H1 (cell line): Measurements from ENCODE around the gene PLXNB1. TPM values are rescaled to one million over a fixed set of nuclear protein-coding genes. Genes with fewer than 3 reads are reported as not detected.

Source experiments
- CTCF ChIA-PET: fragments of 300-600 bp; sonication (Branson Sonifier 250); formaldehyde crosslinking; loops from one replicate; lab custom pipeline; 2021; ENCODE audit not compliant: partially characterized antibody; lab: Charles Lee
- POLR2A ChIA-PET: fragments of 300-600 bp; sonication (Branson Sonifier 250); formaldehyde crosslinking; loops from one replicate; lab custom pipeline; 2021; ENCODE audit warnings: inconsistent platforms; ENCODE audit not compliant: partially characterized antibody; lab: Charles Lee
- DNase-seq, 2 experiments: peaks; one replicate each; pipeline versions ENCODE4 v3.0.0 to v3.0.0-alpha.2; 2010 to 2022; ENCODE audit warnings: low spot score in 2 of 2, low read depth in 1 of 2, mixed read lengths in 1 of 2
- FAIRE-seq: peaks from 2 replicates; lab custom pipeline; 2011; peaks lifted over from hg19 to GRCh38; lab: Jason Lieb, UNC
- H2AFZ ChIP-seq: 2 replicates; pipeline ENCODE4 v1.8.1; 2012; ENCODE audit warnings: low read length, inconsistent platforms
- H2AK5ac ChIP-seq: 2 replicates; pipeline ENCODE4 v1.6.1; 2013; ENCODE audit warnings: low read depth, low read length
- H2BK120ac ChIP-seq: replicated peaks from 2 replicates; pipeline ENCODE3; 2013; ENCODE audit warnings: low read depth, low read length, inconsistent platforms
- H2BK12ac ChIP-seq: 2 replicates; pipeline ENCODE4 v1.6.1; 2013; ENCODE audit warnings: low read depth, low read length
- H2BK15ac ChIP-seq: 2 replicates; pipeline ENCODE4 v1.6.1; 2013; ENCODE audit warnings: low read length
- H2BK20ac ChIP-seq: 2 replicates; pipeline ENCODE4 v1.6.1; 2013; ENCODE audit warnings: low read length
- H2BK5ac ChIP-seq: 2 replicates; pipeline ENCODE4 v1.6.1; 2013; ENCODE audit warnings: low read depth, low read length
- H3K14ac ChIP-seq: 2 replicates; pipeline ENCODE4 v1.6.1; 2013; ENCODE audit warnings: inconsistent platforms; ENCODE audit not compliant: insufficient read length
- H3K18ac ChIP-seq: 2 replicates; pipeline ENCODE4 v1.6.1; 2013; ENCODE audit warnings: low read length; ENCODE audit errors: extremely low read depth
- H3K23ac ChIP-seq: 2 replicates; pipeline ENCODE4 v1.6.1; 2013; ENCODE audit warnings: inconsistent platforms; ENCODE audit not compliant: insufficient read length
- H3K23me2 ChIP-seq: 2 replicates; pipeline ENCODE4 v1.6.1; 2013; ENCODE audit warnings: low read depth, low read length
- H3K27ac ChIP-seq: 2 replicates; pipeline ENCODE4 v1.6.1; 2011; ENCODE audit warnings: low read depth, low read length, inconsistent platforms
- H3K27me3 ChIP-seq, 4 experiments: replicated peaks in 1 of 4; 1 replicate in 1 of 4; 2 replicates in 3 of 4; pipeline versions ENCODE4 v1.6.1 to v1.8.1; 2011 to 2013; ENCODE audit warnings: low read length in 3 of 4, mild to moderate bottlenecking in 3 of 4, inconsistent platforms in 2 of 4, mixed read lengths in 2 of 4, moderate library complexity in 1 of 4; ENCODE audit not compliant: control insufficient read depth in 3 of 4, insufficient read depth in 3 of 4; ENCODE audit errors: extremely low read depth in 1 of 4
- H3K36me3 ChIP-seq, 4 experiments: 2 replicates each; pipeline versions ENCODE4 v1.6.1 to v1.8.1; 2011 to 2013; ENCODE audit warnings: mild to moderate bottlenecking in 4 of 4, low read length in 3 of 4, moderate library complexity in 2 of 4, control low read depth in 1 of 4, inconsistent platforms in 1 of 4; ENCODE audit not compliant: insufficient read depth in 4 of 4, control insufficient read depth in 2 of 4
- H3K4ac ChIP-seq: replicated peaks from 2 replicates; pipeline ENCODE3; 2013; ENCODE audit warnings: low read length, low read depth, mixed read lengths, inconsistent platforms; ENCODE audit not compliant: insufficient read length
- H3K4me1 ChIP-seq, 4 experiments: replicated peaks in 1 of 4; 1 replicate in 1 of 4; 2 replicates in 3 of 4; pipeline versions ENCODE4 v1.6.1 to v1.8.1; 2011 to 2013; ENCODE audit warnings: low read length in 3 of 4, inconsistent platforms in 2 of 4, mixed read lengths in 1 of 4; ENCODE audit not compliant: insufficient read depth in 4 of 4, control insufficient read depth in 3 of 4
- H3K4me2 ChIP-seq, 2 experiments: 2 replicates each; pipeline versions ENCODE4 v1.6.1 to v1.8.1; 2011 to 2013; ENCODE audit warnings: low read depth in 2 of 2, low read length in 2 of 2, control low read depth in 1 of 2, inconsistent platforms in 1 of 2, mild to moderate bottlenecking in 1 of 2; ENCODE audit not compliant: insufficient read depth in 1 of 2
- H3K4me3 ChIP-seq, 4 experiments: fragments of 200-600, 300-600 bp in 1 of 4; sonication (generic), shearing (Covaris generic), sonication (Bioruptor Twin) in 1 of 4; 2 replicates each; pipeline versions ENCODE4 v1.5.1 to v1.8.1; 2011 to 2016; ENCODE audit warnings: low read length in 4 of 4, low read depth in 3 of 4, control low read depth in 2 of 4, inconsistent platforms in 2 of 4, mild to moderate bottlenecking in 2 of 4, mixed read lengths in 1 of 4, moderate library complexity in 1 of 4; ENCODE audit not compliant: insufficient read depth in 2 of 4; ENCODE audit errors: extremely low read depth in 1 of 4
- H3K56ac ChIP-seq: replicated peaks from 2 replicates; pipeline ENCODE3; 2013; ENCODE audit warnings: low read depth, mild to moderate bottlenecking, mixed read lengths, low read length, inconsistent platforms; ENCODE audit not compliant: insufficient read length
- H3K79me1 ChIP-seq: 2 replicates; pipeline ENCODE4 v1.6.1; 2013; ENCODE audit warnings: low read depth, low read length, control low read depth
- H3K79me2 ChIP-seq, 2 experiments: 2 replicates each; pipeline versions ENCODE4 v1.6.1 to v1.8.1; 2012 to 2013; ENCODE audit warnings: low read length in 2 of 2, mild to moderate bottlenecking in 2 of 2, inconsistent platforms in 1 of 2; ENCODE audit not compliant: insufficient read depth in 2 of 2, control insufficient read depth in 1 of 2
- H3K9ac ChIP-seq, 4 experiments: replicated peaks in 1 of 4; 1 replicate in 1 of 4; 2 replicates in 3 of 4; pipeline versions ENCODE4 v1.6.1 to v1.8.1; 2011 to 2013; ENCODE audit warnings: low read depth in 3 of 4, low read length in 3 of 4, control low read depth in 2 of 4, mild to moderate bottlenecking in 2 of 4, moderate library complexity in 2 of 4, inconsistent platforms in 1 of 4; ENCODE audit errors: extremely low read depth in 1 of 4
- H3K9me3 ChIP-seq, 2 experiments: 2 replicates each; pipeline versions ENCODE4 v1.6.1 to v1.8.1; 2012 to 2013; ENCODE audit warnings: mild to moderate bottlenecking in 2 of 2, moderate library complexity in 2 of 2, control low read depth in 1 of 2, inconsistent platforms in 1 of 2, low read depth in 1 of 2, low read length in 1 of 2, mixed read lengths in 1 of 2; ENCODE audit not compliant: insufficient read depth in 2 of 2
- H4K20me1 ChIP-seq, 2 experiments: replicated peaks in 1 of 2; 2 replicates each; pipeline versions ENCODE3 to v1.8.1; 2011 to 2013; ENCODE audit warnings: inconsistent platforms in 2 of 2, low read length in 2 of 2, mild to moderate bottlenecking in 1 of 2; ENCODE audit not compliant: insufficient read depth in 2 of 2, control insufficient read depth in 1 of 2
- H4K5ac ChIP-seq: 2 replicates; pipeline ENCODE4 v1.6.1; 2013; ENCODE audit warnings: low read length, low read depth, mixed read lengths, inconsistent platforms; ENCODE audit not compliant: insufficient read length
- H4K8ac ChIP-seq: 2 replicates; pipeline ENCODE4 v1.8.0; 2013; ENCODE audit warnings: mild to moderate bottlenecking, moderate library complexity, low read length, inconsistent platforms; ENCODE audit not compliant: insufficient read depth; ENCODE audit errors: extremely low read depth
- H4K91ac ChIP-seq: replicated peaks from 2 replicates; pipeline ENCODE3; 2013; ENCODE audit warnings: low read length, mixed read lengths, inconsistent platforms; ENCODE audit not compliant: insufficient read length
- HDAC6 ChIP-seq: IDR thresholded peaks from one replicate; pipeline ENCODE4 v1.7.1; 2012; ENCODE audit warnings: low read depth, mild to moderate bottlenecking, inconsistent platforms, low read length, moderate library complexity
- WGBS, 2 experiments: shearing (Covaris generic) in 1 of 2; methylation state at CpG; one replicate each; pipeline versions ENCODE4 v1.1.6 to v1.1.7; 2013 to 2015; ENCODE audit warnings: low lambda C conversion rate in 2 of 2, mixed read lengths in 2 of 2, inconsistent platforms in 1 of 2, low coverage in 1 of 2, missing lambda C conversion rate in 1 of 2; ENCODE audit not compliant: insufficient replicate concordance in 2 of 2, insufficient coverage in 1 of 2, insufficient read length in 1 of 2; ENCODE audit errors: extremely low coverage in 1 of 2, missing lambda C conversion rate in 1 of 2; 5-methylcytosine and 5-hydroxymethylcytosine counted together
- polyA plus RNA-seq, 7 experiments: library from polyadenylated mRNA; depleted of rRNA in 3 of 7; stranded (reverse) in 5 of 7; unstranded in 2 of 7; fragments of >200 nt in 5 of 7; fragments of 200-250 nt in 2 of 7; gene quantifications; 1 replicate in 5 of 7; 2 replicates in 1 of 7; 4 replicates in 1 of 7; pipeline versions ENCODE4 v1.2.1 to v1.2.3, GENCODE V29; 2011 to 2013; ENCODE audit warnings: missing spikeins in 2 of 7, mixed read lengths in 2 of 7
- total RNA-seq: library from RNA; stranded (reverse); fragmentation: NEBNext Ultra II Directional; extraction: Animal tissue kit (Norgen Biotek cat#: 25700); gene quantifications from 2 replicates; pipeline ENCODE4 v1.2.1, GENCODE V29; 2021

PLXNB1 gene
- total and polyA plus RNA-seq, 2 of the 8 experiments (the other 6 are each of a cell fraction or from before 2014, with no cell fraction given): 109 to 114 TPM

- 94% methylated on average over 9 of the region's 9 CpGs; no CpG with 5 or more reads in 1 of the 2 experiments for WGBS, 2 experiments
- POLR2A ChIA-PET: interaction anchor here (0.9 to 31.5 kb wide), 8 partner anchors 9 to 91 kb away, joined by 3 to 650 read pairs (median 8); partner anchors contain the start of genes ATRIP, CCDC51, PLXNB1 and TMA7
- peaks cover 22 to 50% of the 10 kb centered on the region in 2 experiments for H4K20me1 ChIP-seq
- TF ChIP-seq HDAC6: no peak
Observed at GRCh38 chr3:48418651-48419050, 11.2 kb downstream of the PLXNB1 start.

More at GRCh38 chr3:48418651-48419050, 11.2 kb downstream of the PLXNB1 start:
- no peak overlapping the region for H4K8ac ChIP-seq
- no peak overlapping the region for H2BK12ac ChIP-seq
- no peak overlapping the region for H3K4me3 ChIP-seq
- H4K5ac ChIP-seq: no peak overlapping the region
- CTCF ChIA-PET: interaction anchor here (0.6 to 6.9 kb wide), 7 partner anchors 10 to 221 kb away, joined by 3 to 95 read pairs (median 18); no protein-coding TSS in a partner anchor
- peaks cover 13% of the 10 kb centered on the region for H3K79me1 ChIP-seq
- no peaks in the 10 kb centered on the region for H3K23me2 ChIP-seq
- no peak for FAIRE-seq
- no peak overlapping the region for H3K56ac ChIP-seq
- no peak overlapping the region for H3K4me2 ChIP-seq
- no peak overlapping the region for H2BK120ac ChIP-seq
- H3K14ac ChIP-seq: no peak overlapping the region
- H2BK5ac ChIP-seq: 0 out of 2 replicates have a peak overlapping the region, but pooled peaks have one; percentile 21
- H3K79me2 ChIP-seq: peaks cover 0 to 18% of the 10 kb centered on the region in 2 experiments; a peak in 1 of 4 replicates
- H3K9ac ChIP-seq: no peak overlapping the region
- H2AK5ac ChIP-seq: no peak overlapping the region
- no peak overlapping the region for H2BK15ac ChIP-seq
- H3K23ac ChIP-seq: no peak overlapping the region
- no peak overlapping the region for H2AFZ ChIP-seq
- no peak overlapping the region for H3K18ac ChIP-seq
- H4K91ac ChIP-seq: no peak overlapping the region
- no peak overlapping the region for H2BK20ac ChIP-seq
- H3K4me1 ChIP-seq: no peaks in the 10 kb centered on the region
- H3K27me3 ChIP-seq: no peaks in the 10 kb centered on the region
- DNase-seq: no peak
- H3K27ac ChIP-seq: no peak overlapping the region
- no peak overlapping the region for H3K4ac ChIP-seq
- peaks cover 52 to 63% (median 58%) of the 10 kb centered on the region in 4 experiments for H3K36me3 ChIP-seq
- H3K9me3 ChIP-seq: no peaks in the 10 kb centered on the region
